CD4-positive, CD25-positive, alpha-beta regulatory T cell (primary cell): Measurements from ENCODE around the gene VIPR2. TPM values are rescaled to one million over a fixed set of nuclear protein-coding genes. Genes with fewer than 3 reads are reported as not detected.

Experiments used
- ATAC-seq, 2 donors: fragments of 150-1000 bp; cut with Tn5 transposase; one replicate each; pipeline ENCODE4 v1.10.0; 2021; ENCODE audit warnings: low read depth in 2 of 2, moderate number of reproducible peaks in 2 of 2, moderate library complexity in 1 of 2
- DNase-seq, 3 donors: peaks; one replicate each; pipeline versions ENCODE4 v3.0.0 to v3.0.0-alpha.2; 2012 to 2022; ENCODE audit warnings: mixed read lengths in 1 of 3
- H3K27ac ChIP-seq: one replicate; pipeline ENCODE4 v1.7.0; 2013; ENCODE audit warnings: mild to moderate bottlenecking, low read length; ENCODE audit not compliant: insufficient read depth, poor library complexity, severe bottlenecking
- H3K27me3 ChIP-seq: one replicate; pipeline ENCODE4 v1.7.0; 2013; ENCODE audit warnings: low read length; ENCODE audit not compliant: control insufficient read depth, insufficient read depth
- H3K36me3 ChIP-seq: one replicate; pipeline ENCODE4 v1.7.0; 2013; ENCODE audit warnings: mild to moderate bottlenecking, low read length, moderate library complexity; ENCODE audit not compliant: control insufficient read depth, insufficient read depth
- H3K4me1 ChIP-seq: 2 replicates; pipeline ENCODE4 v1.7.0; 2013; ENCODE audit warnings: mild to moderate bottlenecking, low read length; ENCODE audit not compliant: insufficient read depth, control insufficient read depth, poor library complexity, severe bottlenecking
- H3K4me3 ChIP-seq: one replicate; pipeline ENCODE4 v1.7.0; 2013; ENCODE audit warnings: low read depth, mild to moderate bottlenecking, low read length, moderate library complexity
- H3K9me3 ChIP-seq, 2 experiments: 1 replicate in 1 of 2; 2 replicates in 1 of 2; pipeline ENCODE4 v1.7.0; 2013; ENCODE audit warnings: low read length in 2 of 2, mild to moderate bottlenecking in 1 of 2, moderate library complexity in 1 of 2; ENCODE audit not compliant: control insufficient read depth in 2 of 2
- H3K27ac Mint-ChIP-seq, 3 donors: one replicate each; pipeline ENCODE4 v1.8.0; 2020 to 2022; ENCODE audit warnings: mild to moderate bottlenecking in 3 of 3, mixed read lengths in 3 of 3, moderate library complexity in 2 of 3
- H3K27me3 Mint-ChIP-seq: one replicate; pipeline ENCODE4 v1.8.0; 2022; ENCODE audit warnings: mild to moderate bottlenecking, mixed read lengths
- H3K36me3 Mint-ChIP-seq: one replicate; pipeline ENCODE4 v1.8.0; 2020; ENCODE audit warnings: mixed read lengths
- H3K4me1 Mint-ChIP-seq, 4 donors: one replicate each; pipeline ENCODE4 v1.8.0; 2020 to 2022; ENCODE audit warnings: mixed read lengths in 4 of 4, mild to moderate bottlenecking in 1 of 4
- H3K4me3 Mint-ChIP-seq, 4 donors: one replicate each; pipeline ENCODE4 v1.8.0; 2020 to 2022; ENCODE audit warnings: mild to moderate bottlenecking in 4 of 4, mixed read lengths in 4 of 4, moderate library complexity in 3 of 4
- H3K9me3 Mint-ChIP-seq, 7 donors: one replicate each; pipeline ENCODE4 v1.8.0; 2020 to 2022; ENCODE audit warnings: mixed read lengths in 7 of 7, mild to moderate bottlenecking in 3 of 7, moderate library complexity in 2 of 7
- polyA plus RNA-seq, 4 donors: library from polyadenylated mRNA; unstranded; fragments of 300-500 nt; fragmentation: Illumina TruSeq; gene quantifications; one replicate each; pipeline ENCODE4 v1.2.3, GENCODE V29; 2021
- total RNA-seq: library from RNA; stranded (reverse); gene quantifications from one replicate; pipeline ENCODE4 v1.2.3, GENCODE V29; 2022

Gene VIPR2
- total and polyA plus RNA-seq, 5 donors from 2014 or later: not detected

DNA sequence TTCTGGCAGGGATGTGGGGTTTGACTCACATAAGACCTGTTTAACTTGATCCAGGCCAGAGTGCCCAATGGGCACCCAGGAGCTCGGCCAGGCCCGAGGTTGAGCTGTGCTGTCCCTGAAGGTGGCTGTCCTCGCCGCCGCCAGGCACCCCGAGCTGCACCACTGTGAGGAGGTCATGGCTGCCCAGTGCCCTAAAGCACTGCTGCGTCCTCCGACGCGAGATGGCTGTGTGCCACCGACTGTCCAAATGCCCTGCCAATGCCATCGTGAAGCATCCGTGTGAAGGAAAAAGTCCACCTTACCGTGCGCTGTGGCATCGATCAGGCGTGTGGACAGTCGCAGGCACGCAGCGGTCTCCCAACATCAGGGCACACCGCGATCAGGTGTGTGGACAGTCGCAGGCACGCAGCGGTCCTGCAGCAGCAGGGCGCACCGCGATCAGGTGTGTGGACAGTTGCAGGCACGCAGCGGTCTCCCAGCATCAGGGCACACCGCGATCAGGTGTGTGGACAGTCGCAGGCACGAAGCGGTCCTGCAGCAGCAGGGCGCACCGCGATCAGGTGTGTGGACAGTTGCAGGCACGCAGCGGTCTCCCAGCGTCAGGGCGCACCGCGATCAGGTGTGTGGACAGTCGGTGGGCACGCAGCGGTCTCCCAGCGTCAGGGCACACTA is 120.3 kb downstream of the VIPR2 start:
- H3K36me3 ChIP-seq: no peaks in the 10 kb centered on the region
- H3K4me3 Mint-ChIP-seq: no peak overlapping the region
- H3K27me3 ChIP-seq: no peaks in the 10 kb centered on the region
- H3K4me1 Mint-ChIP-seq: peaks cover 0 to 9% (median under 1%) of the 10 kb centered on the region in 4 donors
- ATAC-seq (no peak), DNase-seq (no peak)
- H3K27me3 Mint-ChIP-seq: peaks cover 9% of the 10 kb centered on the region
- H3K4me1 ChIP-seq: no peaks in the 10 kb centered on the region
- H3K9me3 ChIP-seq: no peaks in the 10 kb centered on the region
- H3K36me3 Mint-ChIP-seq: no peaks in the 10 kb centered on the region
- H3K9me3 Mint-ChIP-seq: peaks cover 0 to 1% (median 0%) of the 10 kb centered on the region in 7 donors
- no peak overlapping the region for H3K27ac Mint-ChIP-seq
- H3K4me3 ChIP-seq: no peak overlapping the region
- H3K27ac ChIP-seq: no peak overlapping the region

DNA sequence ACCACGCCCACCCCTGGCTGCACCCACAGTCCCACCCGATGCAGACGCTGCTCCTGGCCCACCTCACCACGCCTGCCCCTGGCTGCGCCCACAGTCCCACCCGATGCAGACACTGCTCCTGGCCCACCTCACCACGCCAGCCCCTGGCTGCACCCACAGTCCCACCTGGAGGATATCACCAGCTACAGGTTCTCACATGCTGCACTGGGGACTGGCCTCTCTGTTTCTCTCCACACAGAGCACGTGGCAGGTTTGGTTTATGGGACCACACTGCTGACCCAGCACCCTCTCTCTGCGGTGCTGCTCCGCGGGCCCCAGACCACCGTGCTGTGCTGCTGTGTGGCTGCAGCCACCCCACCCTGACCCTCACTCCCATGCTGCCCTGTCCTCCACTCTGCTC is 120.9 kb downstream of the VIPR2 start:
- H3K4me1 Mint-ChIP-seq: peaks cover 0 to 9% (median under 1%) of the 10 kb centered on the region in 4 donors
- DNase-seq (no peak), ATAC-seq (no peak)
- no peak overlapping the region for H3K27ac Mint-ChIP-seq
- no peak overlapping the region for H3K4me3 Mint-ChIP-seq
- no peaks in the 10 kb centered on the region for H3K4me1 ChIP-seq
- no peaks in the 10 kb centered on the region for H3K36me3 Mint-ChIP-seq
- H3K9me3 Mint-ChIP-seq: peaks cover 0 to 3% (median 0%) of the 10 kb centered on the region in 7 donors
- H3K4me3 ChIP-seq: no peak overlapping the region
- no peaks in the 10 kb centered on the region for H3K9me3 ChIP-seq
- no peaks in the 10 kb centered on the region for H3K27me3 ChIP-seq
- H3K27me3 Mint-ChIP-seq: peaks cover 9% of the 10 kb centered on the region
- no peaks in the 10 kb centered on the region for H3K36me3 ChIP-seq
- H3K27ac ChIP-seq: no peak overlapping the region

DNA sequence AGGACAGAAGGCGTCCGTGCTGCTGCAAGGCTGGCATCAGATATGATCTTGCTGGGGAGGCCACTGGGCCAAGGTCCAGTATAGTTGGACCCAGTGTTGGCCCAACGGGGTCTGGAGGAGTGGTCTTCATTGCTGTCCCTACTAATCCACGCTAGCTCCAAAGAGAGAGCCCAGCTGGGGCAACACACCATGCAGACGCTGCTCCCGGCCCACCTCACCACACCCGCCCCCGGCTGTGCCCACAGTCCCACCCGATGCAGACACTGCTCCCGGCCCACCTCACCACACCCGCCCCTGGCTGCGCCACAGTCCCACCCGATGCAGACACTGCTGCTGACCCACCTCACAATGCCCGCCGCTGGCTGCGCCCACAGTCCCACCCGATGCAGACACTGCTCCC is 121.5 kb downstream of the VIPR2 start:
- H3K4me3 Mint-ChIP-seq: no peak overlapping the region
- Histone ChIP-seq H3K27ac (no peak overlapping the region), H3K9me3 (no peaks in the 10 kb centered on the region), H3K36me3 (no peaks in the 10 kb centered on the region), H3K4me1 (no peaks in the 10 kb centered on the region), H3K4me3 (no peak overlapping the region), H3K27me3 (no peaks in the 10 kb centered on the region)
- no peak for DNase-seq
- H3K27ac Mint-ChIP-seq: peak overlapping the region in 1 of 3 donors; percentile 82
- peaks cover 0 to 9% (median under 1%) of the 10 kb centered on the region in 4 donors for H3K4me1 Mint-ChIP-seq
- H3K36me3 Mint-ChIP-seq: no peaks in the 10 kb centered on the region
- H3K9me3 Mint-ChIP-seq: peaks cover 0 to 3% (median 0%) of the 10 kb centered on the region in 7 donors
- H3K27me3 Mint-ChIP-seq: peaks cover 8% of the 10 kb centered on the region
- no peak for ATAC-seq

DNA sequence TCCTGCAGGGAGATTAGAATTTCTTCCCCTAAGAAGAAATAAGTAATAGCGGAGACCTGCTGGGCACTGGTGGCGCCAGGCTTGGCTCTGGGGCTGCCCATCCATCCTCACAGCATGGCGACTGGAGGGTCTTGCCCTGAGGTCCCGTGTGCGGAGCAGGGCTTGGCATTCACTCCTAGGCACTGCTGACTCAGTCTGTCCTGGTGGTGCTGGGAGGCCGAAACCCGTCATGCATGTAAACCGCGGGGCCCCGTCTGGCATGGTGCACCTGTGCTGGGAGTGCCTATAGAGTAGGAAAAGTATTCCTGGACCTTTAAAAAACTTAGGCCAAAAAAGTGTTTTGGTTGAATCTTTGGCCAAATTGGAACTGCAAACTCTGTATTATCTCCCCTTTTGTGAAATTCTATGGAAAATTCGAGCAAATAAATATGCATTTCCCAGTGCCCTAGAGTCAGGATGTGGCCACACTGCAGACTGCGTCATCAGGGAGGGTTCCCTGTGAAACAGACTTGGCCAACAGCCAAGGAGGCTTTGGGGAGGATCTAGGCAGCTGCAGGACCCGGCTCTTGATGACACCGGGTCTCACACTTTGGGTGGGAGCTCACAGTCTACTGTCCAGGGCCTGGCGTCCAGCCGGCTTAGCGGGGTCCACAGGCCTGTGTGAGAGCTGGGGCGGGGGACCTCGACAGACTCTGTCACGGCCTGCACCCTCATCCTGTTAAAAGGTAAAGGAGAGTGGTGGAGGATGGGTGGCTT is 122.3 kb downstream of the VIPR2 start:
- peaks cover 0 to 9% (median under 1%) of the 10 kb centered on the region in 4 donors for H3K4me1 Mint-ChIP-seq
- Histone ChIP-seq H3K36me3 (no peaks in the 10 kb centered on the region), H3K4me3 (no peak overlapping the region), H3K9me3 (no peaks in the 10 kb centered on the region), H3K27ac (no peak overlapping the region), H3K27me3 (no peaks in the 10 kb centered on the region), H3K4me1 (no peaks in the 10 kb centered on the region)
- no peak overlapping the region for H3K4me3 Mint-ChIP-seq
- H3K36me3 Mint-ChIP-seq: no peaks in the 10 kb centered on the region
- peaks cover 4% of the 10 kb centered on the region for H3K27me3 Mint-ChIP-seq
- H3K9me3 Mint-ChIP-seq: peaks cover 0 to 3% (median 0%) of the 10 kb centered on the region in 7 donors
- H3K27ac Mint-ChIP-seq: no peak overlapping the region
- no peak for ATAC-seq
- no peak for DNase-seq

DNA sequence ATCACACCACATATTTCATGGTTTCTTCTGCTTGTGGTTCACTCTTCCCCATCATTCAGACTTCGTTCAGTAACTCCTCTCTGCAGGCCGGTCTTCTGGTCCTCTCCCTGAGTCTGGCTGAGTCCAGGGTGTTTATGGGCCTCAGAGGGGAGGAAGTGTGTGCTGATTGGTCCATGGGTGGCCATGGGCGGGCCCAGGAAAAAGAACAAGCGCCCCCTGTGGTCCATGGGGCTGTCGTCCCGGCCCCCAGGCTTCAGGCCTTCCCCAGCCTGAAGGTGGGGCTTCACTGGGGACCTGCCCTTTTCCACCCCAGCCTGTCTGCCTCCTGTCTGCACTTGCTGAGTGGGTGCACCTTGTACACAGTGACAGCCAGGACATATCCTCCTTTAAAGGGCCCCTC is 123.7 kb downstream of the VIPR2 start:
- Histone ChIP-seq H3K4me3 (no peak overlapping the region), H3K36me3 (no peaks in the 10 kb centered on the region), H3K4me1 (no peaks in the 10 kb centered on the region), H3K27ac (no peak overlapping the region), H3K27me3 (no peaks in the 10 kb centered on the region), H3K9me3 (no peaks in the 10 kb centered on the region)
- H3K4me3 Mint-ChIP-seq: no peak overlapping the region
- peaks cover 0 to 5% (median 0%) of the 10 kb centered on the region in 4 donors for H3K4me1 Mint-ChIP-seq
- peaks cover under 1% of the 10 kb centered on the region for H3K27me3 Mint-ChIP-seq
- ATAC-seq: no peak
- H3K36me3 Mint-ChIP-seq: no peaks in the 10 kb centered on the region
- no peak for DNase-seq
- H3K9me3 Mint-ChIP-seq: peaks cover 0 to 3% (median 0%) of the 10 kb centered on the region in 7 donors
- H3K27ac Mint-ChIP-seq: no peak overlapping the region

DNA sequence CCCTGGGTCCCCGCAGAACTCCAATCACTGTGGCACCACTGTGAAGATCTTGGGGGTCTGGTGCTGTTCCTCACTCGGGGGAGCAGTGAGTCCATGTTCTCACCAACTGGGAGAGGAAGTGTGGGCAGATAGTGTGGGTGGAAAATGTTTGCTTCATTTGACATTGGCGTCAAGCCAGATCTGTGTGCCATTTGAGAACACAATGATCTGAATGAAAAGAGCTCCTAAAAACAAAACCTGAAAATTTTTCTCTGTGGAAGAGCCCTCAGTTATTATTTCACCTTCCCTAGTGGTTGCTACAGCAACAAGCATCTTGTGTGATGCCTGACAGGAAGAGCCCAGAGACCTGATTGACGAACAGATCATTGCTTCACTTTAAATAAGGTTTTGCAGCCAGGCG is 125.6 kb downstream of the VIPR2 start:
- Histone ChIP-seq H3K4me1 (no peaks in the 10 kb centered on the region), H3K27me3 (no peaks in the 10 kb centered on the region), H3K27ac (no peak overlapping the region), H3K9me3 (no peaks in the 10 kb centered on the region), H3K36me3 (no peaks in the 10 kb centered on the region), H3K4me3 (no peak overlapping the region)
- ATAC-seq (no peak), DNase-seq (no peak)
- Mint-ChIP-seq H3K36me3 (no peaks in the 10 kb centered on the region), H3K27me3 (no peaks in the 10 kb centered on the region), H3K9me3 (peaks cover 0 to 2% (median 0%) of the 10 kb centered on the region in 7 donors), H3K27ac (peak overlapping the region in 1 of 3 donors; percentile 27), H3K4me3 (no peak overlapping the region), H3K4me1 (peaks cover 0 to 9% (median 0%) of the 10 kb centered on the region in 4 donors)

DNA sequence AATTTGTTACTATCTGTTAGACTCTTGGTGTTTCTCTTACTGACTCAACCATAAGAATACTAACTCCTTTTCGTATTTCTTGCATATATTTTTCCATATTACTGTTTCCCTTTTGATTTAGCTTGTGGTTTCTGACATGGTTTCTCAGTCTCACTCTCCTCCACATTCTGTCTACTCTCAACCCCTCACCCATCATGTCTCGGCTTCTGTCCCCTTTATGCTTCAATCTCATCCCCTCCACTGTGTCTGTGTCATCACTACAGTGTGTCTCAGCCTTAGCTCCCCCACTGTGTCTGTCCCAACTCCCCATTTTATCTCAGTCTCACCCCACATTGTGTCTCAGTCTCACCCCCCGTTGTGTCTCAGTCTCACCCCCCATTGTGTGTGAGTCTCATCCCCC is 126.9 kb downstream of the VIPR2 start:
- no peak for DNase-seq
- Mint-ChIP-seq H3K9me3 (peaks cover 0 to 2% (median 0%) of the 10 kb centered on the region in 7 donors), H3K27ac (peak overlapping the region in 1 of 3 donors; percentile 22), H3K4me3 (no peak overlapping the region), H3K4me1 (peaks cover 0 to 9% (median 0%) of the 10 kb centered on the region in 4 donors), H3K36me3 (no peaks in the 10 kb centered on the region), H3K27me3 (no peaks in the 10 kb centered on the region)
- no peaks in the 10 kb centered on the region for H3K36me3 ChIP-seq
- H3K27me3 ChIP-seq: no peaks in the 10 kb centered on the region
- no peaks in the 10 kb centered on the region for H3K4me1 ChIP-seq
- H3K9me3 ChIP-seq: no peaks in the 10 kb centered on the region
- H3K27ac ChIP-seq: no peak overlapping the region
- no peak overlapping the region for H3K4me3 ChIP-seq
- ATAC-seq: no peak
